Sigmoid colon (tissue), 4 donors: ENCODE data around the gene PSORS1C1.
A peak's percentile ranks its signal among the peaks of the same experiment; 100 is the strongest.

Experiments used
- CTCF ChIP-seq, 4 experiments: fragments of 450-650 bp in 3 of 4; fragments of 200-600 bp in 1 of 4; IDR thresholded peaks; one replicate each; pipeline ENCODE4 v1.5.1; 2016 to 2019; ENCODE audit warnings: antibody characterized with exemption in 4 of 4, mild to moderate bottlenecking in 3 of 4, moderate library complexity in 2 of 4
- POLR2A ChIP-seq, 2 donors: fragments of 450-650 bp; IDR thresholded peaks; one replicate each; pipeline ENCODE4 v1.6.1; 2016; ENCODE audit warnings: antibody characterized with exemption in 2 of 2, mild to moderate bottlenecking in 2 of 2, moderate library complexity in 2 of 2
- POLR2AphosphoS5 ChIP-seq, 4 donors: sonication (generic); formaldehyde crosslinking; IDR thresholded peaks; one replicate each; pipeline ENCODE4 v1.6.1; 2017; ENCODE audit warnings: antibody characterized with exemption in 4 of 4

GRCh38 chr6:31143148-31143547, 28.5 kb downstream of the PSORS1C1 start:
- TF ChIP-seq CTCF (IDR thresholded peaks at IDR 0.05) (no peak), POLR2A (IDR thresholded peaks at IDR 0.05) (no peak), POLR2AphosphoS5 (IDR thresholded peaks at IDR 0.05) (peak in 1 of 4 donors; percentile 25)
